ENCODE data around the gene PDGFRA.

DNA sequence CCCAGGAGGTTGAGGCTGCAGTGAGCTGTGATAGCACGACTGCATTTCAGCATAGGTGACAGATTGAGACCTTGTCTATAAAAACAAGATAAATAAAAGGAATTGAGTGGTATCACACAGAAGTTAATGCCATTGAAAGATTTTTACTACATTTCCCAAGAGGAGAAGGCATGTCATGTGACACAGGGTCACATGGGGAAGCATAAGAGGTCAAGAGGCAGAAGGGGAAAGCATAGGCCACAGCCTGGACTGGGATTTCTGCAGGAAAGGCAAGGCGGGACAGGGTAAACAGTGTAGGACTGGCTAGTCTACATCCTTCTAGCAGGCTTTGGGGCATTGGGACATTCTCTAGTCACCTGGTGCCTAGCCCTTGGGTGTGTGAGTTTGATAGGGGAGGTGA lies 88.6 kb downstream of the PDGFRA start:
- TF ChIP-seq, protein P1, sequence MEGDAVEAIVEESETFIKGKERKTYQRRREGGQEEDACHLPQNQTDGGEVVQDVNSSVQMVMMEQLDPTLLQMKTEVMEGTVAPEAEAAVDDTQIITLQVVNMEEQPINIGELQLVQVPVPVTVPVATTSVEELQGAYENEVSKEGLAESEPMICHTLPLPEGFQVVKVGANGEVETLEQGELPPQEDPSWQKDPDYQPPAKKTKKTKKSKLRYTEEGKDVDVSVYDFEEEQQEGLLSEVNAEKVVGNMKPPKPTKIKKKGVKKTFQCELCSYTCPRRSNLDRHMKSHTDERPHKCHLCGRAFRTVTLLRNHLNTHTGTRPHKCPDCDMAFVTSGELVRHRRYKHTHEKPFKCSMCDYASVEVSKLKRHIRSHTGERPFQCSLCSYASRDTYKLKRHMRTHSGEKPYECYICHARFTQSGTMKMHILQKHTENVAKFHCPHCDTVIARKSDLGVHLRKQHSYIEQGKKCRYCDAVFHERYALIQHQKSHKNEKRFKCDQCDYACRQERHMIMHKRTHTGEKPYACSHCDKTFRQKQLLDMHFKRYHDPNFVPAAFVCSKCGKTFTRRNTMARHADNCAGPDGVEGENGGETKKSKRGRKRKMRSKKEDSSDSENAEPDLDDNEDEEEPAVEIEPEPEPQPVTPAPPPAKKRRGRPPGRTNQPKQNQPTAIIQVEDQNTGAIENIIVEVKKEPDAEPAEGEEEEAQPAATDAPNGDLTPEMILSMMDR (IDR thresholded peaks at IDR 0.05): no peak
- TF ChIP-seq POLR2A (IDR thresholded peaks at IDR 0.05): no peak

Data from Peyer's patch (tissue), 4 donors.